GM23248 (cell line): ENCODE data around the gene CD63. TPM values are rescaled to one million over a fixed set of nuclear protein-coding genes. Genes with fewer than 3 reads are reported as not detected.

Source experiments
- DNase-seq: peaks from one replicate; pipeline ENCODE4 v3.0.0-alpha.2; 2015
- H2AFZ ChIP-seq: fragments of 200-600 bp; sonication (generic); 2 replicates; pipeline ENCODE4 v1.6.1; 2016; ENCODE audit warnings: antibody characterized with exemption
- H3F3A ChIP-seq: fragments of 200-600 bp; sonication (generic); 2 replicates; pipeline ENCODE4 v1.6.1; 2016; ENCODE audit warnings: mild to moderate bottlenecking, antibody characterized with exemption, mixed run types; ENCODE audit not compliant: insufficient read depth
- H3K27ac ChIP-seq: fragments of 200-600 bp; sonication (generic); 2 replicates; pipeline ENCODE4 v1.5.1; 2016; ENCODE audit warnings: mild to moderate bottlenecking
- H3K27me3 ChIP-seq: fragments of 200-600 bp; sonication (generic); replicated peaks from 2 replicates; pipeline ENCODE4 v1.6.1; 2016; ENCODE audit warnings: mild to moderate bottlenecking; ENCODE audit not compliant: insufficient read depth
- H3K36me3 ChIP-seq: fragments of 200-600 bp; sonication (generic); 2 replicates; pipeline ENCODE4 v1.6.1; 2016; ENCODE audit warnings: low read depth, mild to moderate bottlenecking
- H3K4me1 ChIP-seq: fragments of 200-600 bp; sonication (generic); 2 replicates; pipeline ENCODE4 v1.6.1; 2016; ENCODE audit warnings: mild to moderate bottlenecking; ENCODE audit not compliant: insufficient read depth
- H3K4me2 ChIP-seq: fragments of 200-600 bp; sonication (generic); one replicate; pipeline ENCODE4 v1.6.1; 2016; ENCODE audit warnings: mild to moderate bottlenecking; ENCODE audit not compliant: unreplicated experiment
- H3K4me3 ChIP-seq: fragments of 200-600 bp; sonication (generic); 2 replicates; pipeline ENCODE4 v1.5.1; 2016; ENCODE audit warnings: mild to moderate bottlenecking
- H3K79me2 ChIP-seq: fragments of 200-600 bp; sonication (generic); 2 replicates; pipeline ENCODE4 v1.6.1; 2016; ENCODE audit warnings: mild to moderate bottlenecking; ENCODE audit not compliant: insufficient read depth
- H3K9ac ChIP-seq: fragments of 200-600 bp; sonication (generic); 2 replicates; pipeline ENCODE4 v1.6.1; 2016; ENCODE audit warnings: mild to moderate bottlenecking
- H3K9me2 ChIP-seq: fragments of 200-600 bp; sonication (generic); 2 replicates; pipeline ENCODE4 v1.6.1; 2016; ENCODE audit warnings: mixed run types, mild to moderate bottlenecking, moderate library complexity; ENCODE audit not compliant: insufficient read depth
- H3K9me3 ChIP-seq: fragments of 200-600 bp; sonication (generic); one replicate; pipeline ENCODE4 v1.6.1; 2017; ENCODE audit warnings: low read depth
- H4K20me1 ChIP-seq: fragments of 200-600 bp; sonication (generic); 2 replicates; pipeline ENCODE4 v1.6.0; 2016; ENCODE audit not compliant: insufficient read depth
- EZH2 ChIP-seq: fragments of 200-600 bp; sonication (generic); IDR thresholded peaks from 2 replicates; pipeline ENCODE4 v1.6.1; 2018; ENCODE audit warnings: antibody characterized with exemption, mild to moderate bottlenecking; ENCODE audit not compliant: insufficient read depth, poor library complexity, severe bottlenecking
- EZH2phosphoT487 ChIP-seq: fragments of 200-600 bp; sonication (generic); IDR thresholded peaks from 2 replicates; pipeline ENCODE4 v1.6.1; 2018; ENCODE audit warnings: antibody characterized with exemption, moderate library complexity, mild to moderate bottlenecking, low read depth; ENCODE audit not compliant: insufficient read depth
- WGBS, 2 experiments: methylation state at CpG; one replicate each; pipeline ENCODE4 v1.1.6; 2015 to 2017; ENCODE audit warnings: low lambda C conversion rate in 2 of 2, low coverage in 1 of 2; ENCODE audit errors: missing lambda C conversion rate in 2 of 2; 5-methylcytosine and 5-hydroxymethylcytosine counted together
- in situ Hi-C: fragments of 300-500 bp; cut with MboI; formaldehyde crosslinking; loops from 2 replicates; pipeline ENCODE4 v1.15.0; 2020
- polyA plus RNA-seq: library from polyadenylated mRNA; unstranded; fragments of >200 nt; fragmentation: Nextera tagmentation; extraction: Ambion mirVana; gene quantifications from 2 replicates; pipeline ENCODE4 v1.2.1, GENCODE V29; 2016
- small RNA-seq: library from RNA; depleted of rRNA; stranded (forward); fragments of <200 nt; gene quantifications from one replicate; pipeline ENCODE3, GENCODE V24; 2014; ENCODE audit warnings: low read depth, low replicate concordance
- total RNA-seq: library from RNA; depleted of rRNA; stranded (reverse); fragments of >200 nt; shearing (Covaris generic); gene quantifications from 2 replicates; pipeline ENCODE4 v1.2.3, GENCODE V29; 2014; rRNA removed

CD63 gene
- total and polyA plus RNA-seq, 2 experiments from 2014 or later, result 1,535 to 3,562 TPM

GRCh38 chr12:55675666-55676065 lies 53.1 kb downstream of the CD63 start:
- Histone ChIP-seq H3K79me2 (no peaks in the 10 kb centered on the region), H3K27me3 (no peaks in the 10 kb centered on the region), H3K9ac (no peak overlapping the region), H3F3A (peaks cover 4% of the 10 kb centered on the region), H3K9me3 (no peaks in the 10 kb centered on the region), H3K27ac (no peak overlapping the region), H3K4me2 (no peak overlapping the region), H3K4me3 (no peak overlapping the region), H4K20me1 (no peaks in the 10 kb centered on the region), H3K36me3 (no peaks in the 10 kb centered on the region), H3K4me1 (no peaks in the 10 kb centered on the region), H2AFZ (no peak overlapping the region), H3K9me2 (no peaks in the 10 kb centered on the region)
- in situ Hi-C loops, result no loop called here
- 80 to 83% methylated on average over 8 of the region's 8 CpGs for WGBS, 2 experiments
- no peak for TF ChIP-seq EZH2
- TF ChIP-seq EZH2phosphoT487, result no peak
- no peak for DNase-seq

Small RNAs within 50 kb of the gene (small RNA-seq; reads per million reads assigned to genes)
- gene AC009779.1, result not detected
- gene RF00017, result not detected

Other genes with a start within 250 kb of the CD63 start
- gene OR6C68, start 236.6 kb downstream of the CD63 start, total RNA-seq, result not detected in 2 replicates
- not detected in 2 replicates for gene OR6C68, start 236.6 kb downstream of the CD63 start, polyA plus RNA-seq
- not detected in 2 replicates for gene OR6C4, start 179.4 kb downstream of the CD63 start, total RNA-seq
- not detected in 2 replicates for gene OR6C4, start 179.4 kb downstream of the CD63 start, polyA plus RNA-seq
- not detected in 2 replicates for gene OR2AP1, start 156.5 kb downstream of the CD63 start, total RNA-seq
- not detected in 2 replicates for gene OR2AP1, start 156.5 kb downstream of the CD63 start, polyA plus RNA-seq
- not detected in 2 replicates for gene OR10P1, start 92.1 kb downstream of the CD63 start, total RNA-seq
- gene OR10P1, start 92.1 kb downstream of the CD63 start, polyA plus RNA-seq, result not detected in 2 replicates
- 6.6 and 7.2 TPM in 2 replicates for gene ITGA7, start 21.1 kb downstream of the CD63 start, total RNA-seq
- 2.0 and 2.1 TPM in 2 replicates for gene ITGA7, start 21.1 kb downstream of the CD63 start, polyA plus RNA-seq
- gene BLOC1S1, start 13.0 kb downstream of the CD63 start, total RNA-seq, result 47.6 and 110 TPM in 2 replicates
- 193 and 197 TPM in 2 replicates for gene BLOC1S1, start 13.0 kb downstream of the CD63 start, polyA plus RNA-seq
- 15.4 and 27.2 TPM in 2 replicates for gene RDH5, start 8.6 kb downstream of the CD63 start, total RNA-seq
- 15.6 and 17.6 TPM in 2 replicates for gene RDH5, start 8.6 kb downstream of the CD63 start, polyA plus RNA-seq
- gene GDF11, start 14.1 kb upstream of the CD63 start, total RNA-seq, result 2.1 and 9.9 TPM in 2 replicates
- 0.56 and 0.67 TPM in 2 replicates for gene GDF11, start 14.1 kb upstream of the CD63 start, polyA plus RNA-seq
- 53.6 and 65.1 TPM in 2 replicates for gene SARNP, start 88.7 kb upstream of the CD63 start, total RNA-seq
- gene SARNP, start 88.7 kb upstream of the CD63 start, polyA plus RNA-seq, result 131 and 139 TPM in 2 replicates
- 21.1 and 21.7 TPM in 2 replicates for gene ORMDL2, start 89.0 kb upstream of the CD63 start, total RNA-seq
- gene ORMDL2, start 89.0 kb upstream of the CD63 start, polyA plus RNA-seq, result 86.6 and 87.7 TPM in 2 replicates
- gene DNAJC14, start 100.6 kb upstream of the CD63 start, total RNA-seq, result 38.7 and 43.8 TPM in 2 replicates
- 23.7 and 24.5 TPM in 2 replicates for gene DNAJC14, start 100.6 kb upstream of the CD63 start, polyA plus RNA-seq
- gene MMP19, start 113.9 kb upstream of the CD63 start, total RNA-seq, result 17.6 and 26.3 TPM in 2 replicates
- 13.8 and 15.7 TPM in 2 replicates for gene MMP19, start 113.9 kb upstream of the CD63 start, polyA plus RNA-seq
- 20.1 and 25.9 TPM in 2 replicates for gene PYM1, start 198.9 kb upstream of the CD63 start, total RNA-seq
- gene PYM1, start 198.9 kb upstream of the CD63 start, polyA plus RNA-seq, result 33.5 and 34.4 TPM in 2 replicates
- gene DGKA, start 202.2 kb upstream of the CD63 start, total RNA-seq, result 66.6 and 67.7 TPM in 2 replicates
- gene DGKA, start 202.2 kb upstream of the CD63 start, polyA plus RNA-seq, result 109 and 116 TPM in 2 replicates
- 0.13 and 2.3 TPM in 2 replicates for gene PMEL, start 237.0 kb upstream of the CD63 start, total RNA-seq
- 0.38 and 0.76 TPM in 2 replicates for gene PMEL, start 237.0 kb upstream of the CD63 start, polyA plus RNA-seq
- 20.8 and 34.9 TPM in 2 replicates for gene CDK2, start 237.8 kb upstream of the CD63 start, total RNA-seq
- 16.2 and 16.6 TPM in 2 replicates for gene CDK2, start 237.8 kb upstream of the CD63 start, polyA plus RNA-seq
- gene RAB5B, start 245.1 kb upstream of the CD63 start, total RNA-seq, result 47.0 and 58.6 TPM in 2 replicates
- 65.8 and 66.6 TPM in 2 replicates for gene RAB5B, start 245.1 kb upstream of the CD63 start, polyA plus RNA-seq